Measurements from ENCODE around the gene GPR21. TPM values are rescaled to one million over a fixed set of nuclear protein-coding genes. Genes with fewer than 3 reads are reported as not detected.

The GPR21 gene
- total RNA-seq, 1 donor from 2014 or later, result not detected

GRCh38 chr9:123081824-123082223 lies 48.4 kb downstream of the GPR21 start:
- DNase-seq (ENCODE audit: extremely low spot score in 2 of 2), result no peak
- Histone ChIP-seq H3K4me3 (no peak overlapping the region), H3K27ac (no peak overlapping the region), H3K27me3 (no peaks in the 10 kb centered on the region), H3K9me3 (no peaks in the 10 kb centered on the region), H3K4me1 (no peaks in the 10 kb centered on the region), H3K36me3 (peaks cover 0 to 47% of the 10 kb centered on the region in 2 donors)
- intact Hi-C loops (cut with DNase I), result no loop called here
- TF ChIP-seq POLR2AphosphoS5 (IDR thresholded peaks at IDR 0.05; ENCODE audit: insufficient read depth in 1 of 2, low read depth in 1 of 2), result no peak
- no peak for TF ChIP-seq POLR2A (IDR thresholded peaks at IDR 0.05)
- TF ChIP-seq CTCF (IDR thresholded peaks at IDR 0.05), result no peak

- H3K27me3 ChIP-seq, result no peaks in the 10 kb centered on the region
- no peak for TF ChIP-seq CTCF (IDR thresholded peaks at IDR 0.05)
- no peak for TF ChIP-seq POLR2AphosphoS5 (IDR thresholded peaks at IDR 0.05; ENCODE audit: insufficient read depth in 1 of 2, low read depth in 1 of 2)
- TF ChIP-seq POLR2A (IDR thresholded peaks at IDR 0.05), result no peak
- H3K36me3 ChIP-seq, result peaks cover 0 to 34% of the 10 kb centered on the region in 2 donors
- H3K9me3 ChIP-seq, result no peaks in the 10 kb centered on the region
- no peak overlapping the region for H3K27ac ChIP-seq
- DNase-seq (ENCODE audit: extremely low spot score in 2 of 2), result no peak
- intact Hi-C loops (cut with DNase I), result no loop called here
- no peak overlapping the region for H3K4me3 ChIP-seq
- no peaks in the 10 kb centered on the region for H3K4me1 ChIP-seq
These were observed 50.2 kb downstream of the GPR21 start for GRCh38 chr9:123083680-123084079.

- H3K4me3 ChIP-seq, result no peak overlapping the region
- no peaks in the 10 kb centered on the region for H3K4me1 ChIP-seq
- H3K27ac ChIP-seq, result no peak overlapping the region
- H3K9me3 ChIP-seq, result no peaks in the 10 kb centered on the region
- TF ChIP-seq POLR2A (IDR thresholded peaks at IDR 0.05) (no peak), POLR2AphosphoS5 (IDR thresholded peaks at IDR 0.05; ENCODE audit: insufficient read depth in 1 of 2, low read depth in 1 of 2) (no peak), CTCF (IDR thresholded peaks at IDR 0.05) (no peak)
- H3K36me3 ChIP-seq, result peaks cover 0 to 31% of the 10 kb centered on the region in 2 donors
- no peaks in the 10 kb centered on the region for H3K27me3 ChIP-seq
- intact Hi-C loops (cut with DNase I), result no loop called here
- no peak for DNase-seq (ENCODE audit: extremely low spot score in 2 of 2)
These were observed 50.8 kb downstream of the GPR21 start for GRCh38 chr9:123084256-123084655.

Small RNAs within 50 kb of the gene (small RNA-seq; reads per million reads assigned to genes)
- gene GPR21, result not detected

Other genes with a start within 250 kb of the GPR21 start
- not detected for gene OR5C1, start 244.7 kb upstream of the GPR21 start, total RNA-seq
- gene OR1K1, start 233.5 kb upstream of the GPR21 start, total RNA-seq, result not detected
- gene PDCL, start 205.1 kb upstream of the GPR21 start, total RNA-seq, result 17.7 TPM
- gene RC3H2, start 128.3 kb upstream of the GPR21 start, total RNA-seq, result 37.6 TPM
- 5.9 TPM for gene ZBTB6, start 120.3 kb upstream of the GPR21 start, total RNA-seq
- gene ZBTB26, start 102.2 kb upstream of the GPR21 start, total RNA-seq, result 7.9 TPM
- gene RABGAP1, start 92.6 kb upstream of the GPR21 start, total RNA-seq, result 60.2 TPM
- 9.1 TPM for gene STRBP, start 234.9 kb downstream of the GPR21 start, total RNA-seq